Measurements from ENCODE around the gene CCDC146.
"Not testable (repeated sequence)": the region's sequence is repeated elsewhere in the genome, so short reads cannot be mapped to it uniquely, and the experiment has no call there.

- not testable (repeated sequence) for TF ChIP-seq CTCF, EZH2phosphoT487 (IDR thresholded peaks at IDR 0.05)
These were observed 6.4 kb downstream of the CCDC146 start for GRCh38 chr7:77128582-77129410.
